H9 (cell line): ENCODE measurements around the gene SNX14. TPM values are rescaled to one million over a fixed set of nuclear protein-coding genes. Genes with fewer than 3 reads are reported as not detected.

ENCODE experiments used
- DNase-seq: peaks from one replicate; pipeline ENCODE4 v3.0.0-alpha.2; 2017
- H2AFZ ChIP-seq: one replicate; pipeline ENCODE4 v1.6.1; 2013; ENCODE audit warnings: mild to moderate bottlenecking, low read length, control low read depth, moderate library complexity
- H2AK5ac ChIP-seq: 2 replicates; pipeline ENCODE4 v1.6.1; 2013; ENCODE audit warnings: low read length, control low read depth, mixed read lengths; ENCODE audit not compliant: insufficient read length
- H2BK120ac ChIP-seq: one replicate; pipeline ENCODE4 v1.6.1; 2013; ENCODE audit warnings: low read depth, mild to moderate bottlenecking, low read length, control low read depth, inconsistent platforms; ENCODE audit not compliant: poor library complexity, severe bottlenecking
- H2BK12ac ChIP-seq: 2 replicates; pipeline ENCODE4 v1.6.1; 2013; ENCODE audit warnings: low read length, control low read depth, mixed read lengths, low read depth; ENCODE audit not compliant: insufficient read length
- H2BK15ac ChIP-seq: 2 replicates; pipeline ENCODE4 v1.6.1; 2013; ENCODE audit warnings: low read depth, low read length, control low read depth
- H2BK20ac ChIP-seq: one replicate; pipeline ENCODE4 v1.6.1; 2013; ENCODE audit warnings: low read depth, mild to moderate bottlenecking, low read length, control low read depth, inconsistent platforms; ENCODE audit not compliant: poor library complexity, severe bottlenecking
- H2BK5ac ChIP-seq: 2 replicates; pipeline ENCODE4 v1.6.1; 2013; ENCODE audit warnings: low read length, control low read depth, mixed read lengths; ENCODE audit not compliant: insufficient read length
- H3K14ac ChIP-seq: 2 replicates; pipeline ENCODE4 v1.6.1; 2013; ENCODE audit warnings: low read length, control low read depth; ENCODE audit not compliant: insufficient read depth
- H3K18ac ChIP-seq: 2 replicates; pipeline ENCODE4 v1.6.1; 2013; ENCODE audit warnings: low read depth, mild to moderate bottlenecking, mixed read lengths, low read length, control low read depth; ENCODE audit not compliant: insufficient read length
- H3K23ac ChIP-seq: 2 replicates; pipeline ENCODE4 v1.6.1; 2013; ENCODE audit warnings: low read length, control low read depth, mixed read lengths, low read depth; ENCODE audit not compliant: insufficient read length
- H3K23me2 ChIP-seq: 2 replicates; pipeline ENCODE4 v1.6.1; 2013; ENCODE audit warnings: low read depth, mild to moderate bottlenecking, mixed read lengths, low read length, control low read depth; ENCODE audit not compliant: insufficient read length, poor library complexity, severe bottlenecking
- H3K27ac ChIP-seq: 2 replicates; pipeline ENCODE4 v1.5.1; 2013; ENCODE audit warnings: low read length, control low read depth, mixed read lengths, low read depth; ENCODE audit not compliant: insufficient read length
- H3K27me3 ChIP-seq: 2 replicates; pipeline ENCODE4 v1.6.1; 2013; ENCODE audit warnings: low read length, control low read depth, inconsistent platforms; ENCODE audit not compliant: insufficient read depth
- H3K4ac ChIP-seq: 2 replicates; pipeline ENCODE4 v1.6.1; 2013; ENCODE audit warnings: low read depth, mild to moderate bottlenecking, control low read depth, inconsistent platforms, low read length, moderate library complexity
- H3K4me1 ChIP-seq: 2 replicates; pipeline ENCODE4 v1.6.1; 2013; ENCODE audit warnings: low read length, control low read depth, inconsistent platforms; ENCODE audit not compliant: insufficient read depth
- H3K4me2 ChIP-seq: 2 replicates; pipeline ENCODE4 v1.6.1; 2013; ENCODE audit warnings: low read length, control low read depth, mixed read lengths; ENCODE audit not compliant: insufficient read length, insufficient read depth
- H3K56ac ChIP-seq: 2 replicates; pipeline ENCODE4 v1.6.1; 2013; ENCODE audit warnings: low read depth, mild to moderate bottlenecking, mixed read lengths, low read length, control low read depth; ENCODE audit not compliant: insufficient read length
- H3K79me1 ChIP-seq: 2 replicates; pipeline ENCODE4 v1.6.1; 2013; ENCODE audit warnings: low read depth, mild to moderate bottlenecking, moderate library complexity, low read length, control low read depth, inconsistent platforms; ENCODE audit not compliant: insufficient read depth, poor library complexity, severe bottlenecking
- H3K79me2 ChIP-seq: 2 replicates; pipeline ENCODE4 v1.6.1; 2013; ENCODE audit warnings: low read length, control low read depth, inconsistent platforms; ENCODE audit not compliant: insufficient read depth
- H3K9ac ChIP-seq: 2 replicates; pipeline ENCODE4 v1.6.1; 2013; ENCODE audit warnings: low read length, control low read depth, mixed read lengths; ENCODE audit not compliant: insufficient read length; ENCODE audit errors: extremely low read depth
- H3K9me3 ChIP-seq: one replicate; pipeline ENCODE4 v1.6.1; 2013; ENCODE audit warnings: low read depth, low read length, inconsistent platforms; ENCODE audit not compliant: control insufficient read depth
- H3T11ph ChIP-seq: one replicate; pipeline ENCODE4 v1.6.1; 2013; ENCODE audit warnings: mild to moderate bottlenecking, low read length, control low read depth, inconsistent platforms
- H4K20me1 ChIP-seq: one replicate; pipeline ENCODE4 v1.6.1; 2013; ENCODE audit not compliant: control insufficient read depth, insufficient read length, insufficient read depth
- H4K5ac ChIP-seq: 2 replicates; pipeline ENCODE4 v1.6.1; 2013; ENCODE audit warnings: low read depth, mild to moderate bottlenecking, mixed read lengths, low read length, control low read depth; ENCODE audit not compliant: insufficient read length
- H4K8ac ChIP-seq: replicated peaks from 2 replicates; pipeline ENCODE4 v1.6.1; 2013; ENCODE audit warnings: low read length, control low read depth, mixed read lengths, low read depth; ENCODE audit not compliant: insufficient read length
- H4K91ac ChIP-seq: 2 replicates; pipeline ENCODE4 v1.6.1; 2013; ENCODE audit warnings: low read depth, mild to moderate bottlenecking, moderate library complexity, mixed read lengths, low read length, control low read depth; ENCODE audit not compliant: insufficient read length
- H3K27ac Mint-ChIP-seq, 3 experiments: 2 replicates in 2 of 3; 3 replicates in 1 of 3; pipeline ENCODE4 v1.8.0; 2020 to 2021; ENCODE audit warnings: mixed read lengths in 3 of 3, mild to moderate bottlenecking in 1 of 3, moderate library complexity in 1 of 3
- H3K27me3 Mint-ChIP-seq: 2 replicates; pipeline ENCODE4 v1.8.0; 2021; ENCODE audit warnings: low read depth, mild to moderate bottlenecking, moderate library complexity, mixed read lengths
- H3K36me3 Mint-ChIP-seq, 3 experiments: 2 replicates in 2 of 3; 3 replicates in 1 of 3; pipeline ENCODE4 v1.8.0; 2020 to 2021; ENCODE audit warnings: low read depth in 3 of 3, mixed read lengths in 3 of 3; ENCODE audit not compliant: insufficient read depth in 1 of 3
- H3K4me1 Mint-ChIP-seq, 2 experiments: 2 replicates each; pipeline ENCODE4 v1.8.0; 2020; ENCODE audit warnings: mixed read lengths in 2 of 2
- H3K4me3 Mint-ChIP-seq, 2 experiments: 2 replicates in 1 of 2; 3 replicates in 1 of 2; pipeline ENCODE4 v1.8.0; 2020 to 2021; ENCODE audit warnings: mild to moderate bottlenecking in 2 of 2, mixed read lengths in 2 of 2, moderate library complexity in 1 of 2
- H3K9me3 Mint-ChIP-seq, 2 experiments: 2 replicates in 1 of 2; 3 replicates in 1 of 2; pipeline ENCODE4 v1.8.0; 2020; ENCODE audit warnings: mild to moderate bottlenecking in 2 of 2, mixed read lengths in 2 of 2, moderate library complexity in 1 of 2
- WGBS: extraction: QIAGEN DNeasy Blood & Tissue Kit; methylation state at CpG from one replicate; pipeline ENCODE4 v1.1.7; 2013; ENCODE audit warnings: missing lambda C conversion rate, low lambda C conversion rate, mixed read lengths; ENCODE audit not compliant: insufficient read length; ENCODE audit errors: extremely low coverage; 5-methylcytosine and 5-hydroxymethylcytosine counted together
- total RNA-seq: library from RNA; stranded (reverse); gene quantifications from 2 replicates; pipeline ENCODE4 v1.2.1, GENCODE V29; 2021
- TF ChIP-seq, protein P1 (sequence below): fragments of 200-600 bp; sonication (generic); conservative IDR thresholded peaks from 3 replicates; pipeline ENCODE4 v1.8.0; 2021; ENCODE audit warnings: antibody characterized with exemption, mild to moderate bottlenecking

Gene SNX14
- total RNA-seq, 1 experiment from 2014 or later: 33.0 TPM

DNA sequence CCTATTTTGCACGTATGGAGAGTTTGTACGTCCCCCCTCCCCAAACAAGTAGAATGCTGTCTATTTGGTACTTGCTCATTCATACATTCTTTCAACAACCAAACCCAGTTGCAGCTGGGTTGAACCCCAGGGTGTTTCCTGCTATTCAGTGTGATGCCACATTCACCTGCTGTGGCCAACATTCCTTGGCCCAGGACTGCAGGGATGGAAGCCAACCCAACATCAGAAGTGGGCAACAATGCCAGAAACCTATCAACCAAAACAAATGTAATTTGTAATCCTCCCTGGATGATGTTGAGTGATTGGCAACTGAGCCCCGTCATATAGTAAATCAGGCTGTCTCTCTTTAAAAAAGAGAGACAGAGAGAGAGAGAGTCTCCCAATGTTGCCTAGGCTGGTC lies 134.9 kb downstream of the SNX14 start:
- Histone ChIP-seq H3K4ac (no peak overlapping the region), H4K5ac (no peak overlapping the region), H3K14ac (no peak overlapping the region), H3K23me2 (no peaks in the 10 kb centered on the region), H3K79me1 (no peaks in the 10 kb centered on the region), H3T11ph (no peak overlapping the region), H2BK20ac (no peak overlapping the region), H3K56ac (no peak overlapping the region), H4K20me1 (no peaks in the 10 kb centered on the region), H3K18ac (no peak overlapping the region), H2BK15ac (no peak overlapping the region), H3K27ac (no peak overlapping the region), H2AFZ (no peak overlapping the region), H3K9ac (no peak overlapping the region), H4K8ac (no peak overlapping the region), H3K23ac (no peak overlapping the region), H3K9me3 (no peaks in the 10 kb centered on the region), H4K91ac (no peak overlapping the region), H3K27me3 (no peaks in the 10 kb centered on the region), H3K4me2 (peak overlapping the region; percentile 12), H3K4me1 (peaks cover 11% of the 10 kb centered on the region; the same call in 1 of the 2 replicates), H2AK5ac (no peak overlapping the region), H2BK5ac (no peak overlapping the region), H2BK12ac (no peak overlapping the region), H2BK120ac (no peak overlapping the region), H3K79me2 (no peaks in the 10 kb centered on the region)
- DNase-seq: no peak
- no peak overlapping the region for H3K4me3 Mint-ChIP-seq
- no CpG with 5 or more reads among the region's 3 CpGs for WGBS
- TF ChIP-seq, protein P1, sequence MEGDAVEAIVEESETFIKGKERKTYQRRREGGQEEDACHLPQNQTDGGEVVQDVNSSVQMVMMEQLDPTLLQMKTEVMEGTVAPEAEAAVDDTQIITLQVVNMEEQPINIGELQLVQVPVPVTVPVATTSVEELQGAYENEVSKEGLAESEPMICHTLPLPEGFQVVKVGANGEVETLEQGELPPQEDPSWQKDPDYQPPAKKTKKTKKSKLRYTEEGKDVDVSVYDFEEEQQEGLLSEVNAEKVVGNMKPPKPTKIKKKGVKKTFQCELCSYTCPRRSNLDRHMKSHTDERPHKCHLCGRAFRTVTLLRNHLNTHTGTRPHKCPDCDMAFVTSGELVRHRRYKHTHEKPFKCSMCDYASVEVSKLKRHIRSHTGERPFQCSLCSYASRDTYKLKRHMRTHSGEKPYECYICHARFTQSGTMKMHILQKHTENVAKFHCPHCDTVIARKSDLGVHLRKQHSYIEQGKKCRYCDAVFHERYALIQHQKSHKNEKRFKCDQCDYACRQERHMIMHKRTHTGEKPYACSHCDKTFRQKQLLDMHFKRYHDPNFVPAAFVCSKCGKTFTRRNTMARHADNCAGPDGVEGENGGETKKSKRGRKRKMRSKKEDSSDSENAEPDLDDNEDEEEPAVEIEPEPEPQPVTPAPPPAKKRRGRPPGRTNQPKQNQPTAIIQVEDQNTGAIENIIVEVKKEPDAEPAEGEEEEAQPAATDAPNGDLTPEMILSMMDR: no peak
- H3K9me3 Mint-ChIP-seq: no peaks in the 10 kb centered on the region
- peaks cover 7% of the 10 kb centered on the region for H3K27me3 Mint-ChIP-seq
- peak overlapping the region in 1 of 3 experiments; percentile 75; a peak in 1 of 7 replicates for H3K27ac Mint-ChIP-seq
- peaks cover 18 to 23% of the 10 kb centered on the region in 2 experiments for H3K4me1 Mint-ChIP-seq
- H3K36me3 Mint-ChIP-seq: no peaks in the 10 kb centered on the region
